IPS DF 4.7 (cell line): ENCODE data around the gene NRG3.

ENCODE experiments used
- DNase-seq: peaks from one replicate; pipeline ENCODE4 v3.0.0-alpha.2; 2013; ENCODE audit warnings: low spot score; ENCODE audit errors: extremely low read depth

The NRG3 gene

GRCh38 chr10:82463614-82464013 lies 588.6 kb downstream of the NRG3 start:
- DNase-seq = no peak

DNA sequence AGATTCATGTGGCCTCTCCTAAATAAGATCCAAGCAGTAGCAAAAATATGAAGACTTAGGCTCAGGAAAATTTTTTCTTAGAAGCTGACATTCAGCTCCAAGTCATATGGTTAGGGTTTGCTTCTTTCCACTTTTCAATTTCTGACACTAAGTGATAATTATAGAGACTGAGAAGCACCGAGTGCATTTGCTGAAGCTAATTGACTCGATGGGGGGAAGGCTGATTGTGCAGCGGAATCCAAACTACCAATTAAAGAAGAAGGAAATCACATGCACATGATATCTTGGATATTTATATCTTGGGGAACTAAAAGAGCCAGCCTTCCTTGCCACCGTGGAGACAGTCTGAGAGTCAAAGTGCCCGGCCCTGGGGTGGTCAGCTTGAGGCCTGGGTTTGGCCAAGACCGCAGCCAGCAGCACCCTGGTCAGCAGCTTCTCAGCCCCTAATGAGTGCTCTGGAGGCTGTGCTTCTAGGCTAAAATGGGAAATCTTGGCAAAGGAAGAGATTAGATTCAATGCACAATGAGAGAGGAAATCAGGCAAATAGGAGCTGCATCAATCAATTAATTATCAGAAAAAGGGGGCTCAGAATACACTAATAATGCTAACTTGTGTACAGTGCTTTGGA lies 589.3 kb downstream of the NRG3 start:
- no peak for DNase-seq

DNA sequence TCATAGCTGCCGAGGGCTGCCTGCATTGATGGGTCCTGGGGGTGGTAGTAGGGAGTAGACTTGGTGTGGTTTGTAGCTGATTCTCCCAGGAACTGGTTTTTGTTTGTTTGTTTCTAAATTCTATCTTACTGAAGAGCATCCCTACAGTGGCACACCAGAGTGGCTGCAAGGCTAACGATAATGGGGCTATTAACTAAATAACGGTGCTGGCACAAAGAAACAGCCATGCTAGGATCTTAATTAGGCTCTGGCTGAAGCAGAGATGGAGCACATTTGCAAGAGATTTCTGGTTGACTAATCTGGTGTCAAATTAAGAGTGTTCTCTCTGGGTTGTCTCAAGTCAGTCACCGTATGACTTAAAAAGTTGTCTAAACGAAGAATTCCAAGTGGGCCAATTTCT lies 590.0 kb downstream of the NRG3 start:
- DNase-seq = no peak

DNA sequence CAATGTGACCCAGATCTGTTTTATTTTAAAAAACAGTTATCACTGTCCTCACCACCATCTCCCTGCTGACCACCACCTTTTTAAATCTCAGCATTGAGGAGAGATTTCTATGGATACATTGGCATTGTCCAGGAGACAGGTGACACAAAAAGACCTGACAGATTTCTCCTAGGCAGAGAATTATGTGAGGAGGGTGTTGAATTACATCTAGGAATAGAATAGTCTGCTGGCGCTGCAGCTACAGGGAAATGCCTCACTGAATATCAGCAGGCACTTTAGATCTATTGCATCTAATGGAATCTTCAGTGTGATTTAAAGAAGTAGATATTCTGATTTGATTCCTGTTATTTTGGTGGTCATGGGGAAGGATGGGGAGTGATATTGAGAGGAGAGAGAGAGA lies 593.5 kb downstream of the NRG3 start:
- DNase-seq = no peak

DNA sequence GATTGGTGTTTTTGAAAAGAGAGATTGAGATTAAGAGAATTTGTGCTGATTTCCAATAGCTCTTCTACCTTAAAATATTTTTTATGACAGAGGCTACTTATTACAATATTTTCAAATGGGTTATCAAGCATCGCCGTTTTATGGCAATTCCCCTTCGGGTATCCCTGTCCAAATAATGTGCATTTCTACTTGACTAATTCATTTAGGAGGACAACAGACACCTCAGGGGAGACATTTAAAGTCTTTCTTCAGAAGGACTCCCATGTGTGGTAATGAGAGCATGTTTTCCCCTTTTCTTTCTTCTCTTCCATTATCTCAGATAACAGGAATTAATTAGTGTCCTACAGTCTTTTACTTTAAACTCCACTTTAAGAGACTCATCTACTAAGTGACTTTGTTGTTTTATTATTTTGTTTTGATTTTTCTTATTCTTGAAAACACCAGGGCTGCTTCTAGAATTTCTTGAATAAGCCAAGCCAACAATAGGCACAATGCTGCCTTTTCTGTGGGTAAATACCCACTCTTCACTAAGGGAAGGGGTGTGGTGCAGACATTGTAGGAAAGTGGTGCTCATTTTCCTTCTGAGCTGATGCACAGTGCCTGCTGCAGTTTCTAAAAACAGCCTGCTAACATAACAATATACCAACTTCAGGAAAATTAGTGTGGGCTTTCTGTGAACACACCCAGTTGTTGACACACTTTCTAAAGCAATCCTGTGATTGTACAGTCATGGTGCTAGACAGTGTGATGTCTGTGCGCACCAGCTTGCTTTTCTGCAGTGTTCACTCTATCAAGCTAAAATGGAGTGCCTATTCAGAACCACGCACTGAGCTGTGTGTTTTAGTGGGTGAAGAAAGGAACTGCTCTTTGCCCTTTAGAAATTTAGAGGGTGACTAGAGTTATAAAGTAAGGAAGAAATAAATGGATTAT lies 597.7 kb downstream of the NRG3 start:
- DNase-seq = no peak

DNA sequence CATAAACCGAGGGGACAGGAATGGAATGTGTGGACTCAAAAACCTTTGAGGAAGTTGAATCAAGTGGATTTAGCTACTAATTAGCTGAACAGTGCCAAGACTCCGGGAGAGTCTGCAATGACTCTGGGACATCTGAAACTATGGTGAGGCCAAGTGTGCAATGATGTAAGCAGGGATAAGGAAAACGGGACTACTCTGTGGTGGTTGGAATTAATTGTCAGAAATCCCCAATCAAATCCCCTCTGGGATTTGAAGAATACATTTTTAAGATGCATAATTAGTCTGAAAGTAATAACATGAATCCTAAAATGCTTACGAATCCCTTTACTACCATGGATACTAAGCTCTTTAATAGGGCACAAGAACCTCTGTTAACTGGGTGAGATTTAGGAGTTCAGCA lies 602.8 kb downstream of the NRG3 start:
- DNase-seq = no peak

DNA sequence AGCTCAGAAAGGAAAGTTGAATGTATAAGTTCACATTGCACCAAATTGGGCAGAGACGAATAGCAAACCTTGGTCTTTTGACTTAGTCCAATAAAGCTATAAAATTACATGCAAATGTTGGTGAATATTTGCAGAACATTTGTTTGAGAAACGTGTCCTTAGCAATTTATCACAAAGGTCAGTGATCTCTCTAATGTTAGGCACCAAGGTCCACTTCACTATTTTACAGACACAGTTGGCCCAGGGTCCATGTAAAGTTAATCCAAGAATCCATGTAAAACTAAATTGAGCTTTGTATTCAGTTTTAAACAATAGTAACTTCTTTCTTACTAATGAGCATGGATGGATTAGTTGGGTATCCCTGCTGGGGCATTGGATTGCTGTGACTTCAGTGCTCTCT lies 617.7 kb downstream of the NRG3 start:
- DNase-seq = no peak

DNA sequence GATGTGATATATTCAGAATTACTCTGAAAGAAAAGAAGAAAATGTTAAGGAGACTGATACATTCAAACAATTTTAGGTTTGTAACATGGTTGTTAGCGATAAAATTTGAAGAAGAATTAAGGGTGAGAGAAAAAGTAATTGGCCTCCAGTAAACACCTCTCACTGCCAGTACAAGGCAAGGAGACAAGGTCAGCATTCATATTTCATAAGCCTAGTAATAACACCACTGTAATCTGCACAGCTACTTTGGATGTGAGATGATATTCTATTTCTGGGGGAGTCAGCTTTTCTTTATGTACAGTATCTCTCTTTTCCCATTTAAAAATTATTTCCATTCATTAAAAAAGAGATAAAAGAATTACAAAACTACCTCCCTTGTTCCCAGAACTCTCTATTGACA lies 621.1 kb downstream of the NRG3 start:
- no peak for DNase-seq

DNA sequence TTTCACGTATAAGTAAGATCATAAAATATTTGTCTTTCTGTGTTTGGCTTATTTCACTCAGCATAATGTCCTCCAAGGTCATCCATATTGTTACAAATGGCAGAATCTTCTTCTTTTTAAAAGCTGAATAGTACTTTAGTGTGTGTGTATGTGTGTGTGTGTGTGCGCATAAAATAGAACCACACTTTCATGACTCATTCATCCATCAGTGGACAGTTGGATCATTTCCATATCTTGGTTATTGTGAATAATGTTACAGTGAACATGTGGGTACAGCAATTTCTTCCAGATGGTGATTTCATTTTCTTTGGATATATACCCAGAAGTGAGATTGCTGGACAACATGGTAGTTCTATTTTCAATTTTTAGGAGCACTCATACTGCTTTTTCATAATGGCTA lies 622.4 kb downstream of the NRG3 start:
- no peak for DNase-seq

GRCh38 chr10:82498976-82499375 lies 624.0 kb downstream of the NRG3 start:
- no peak for DNase-seq

DNA sequence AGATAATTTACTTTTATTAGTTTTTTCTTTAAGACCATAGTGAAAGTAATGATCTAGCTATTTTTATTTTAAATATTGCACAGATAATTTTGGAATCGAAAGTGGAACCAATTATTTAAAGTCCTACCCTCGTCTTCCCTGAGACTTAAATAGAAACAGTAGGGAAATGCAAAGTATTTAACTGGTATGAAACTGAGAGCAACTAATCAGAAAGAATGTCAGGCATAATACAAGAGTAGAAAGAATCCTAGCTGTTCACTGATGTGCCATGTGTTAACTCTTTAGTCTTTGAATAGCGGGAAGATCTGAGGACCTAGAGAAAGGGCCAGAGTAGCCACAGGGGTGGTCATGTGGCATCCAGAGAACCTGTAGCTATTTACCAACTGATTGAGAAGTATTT lies 630.0 kb downstream of the NRG3 start:
- no peak for DNase-seq

GRCh38 chr10:82506680-82507376 lies 631.8 kb downstream of the NRG3 start:
- no peak for DNase-seq

DNA sequence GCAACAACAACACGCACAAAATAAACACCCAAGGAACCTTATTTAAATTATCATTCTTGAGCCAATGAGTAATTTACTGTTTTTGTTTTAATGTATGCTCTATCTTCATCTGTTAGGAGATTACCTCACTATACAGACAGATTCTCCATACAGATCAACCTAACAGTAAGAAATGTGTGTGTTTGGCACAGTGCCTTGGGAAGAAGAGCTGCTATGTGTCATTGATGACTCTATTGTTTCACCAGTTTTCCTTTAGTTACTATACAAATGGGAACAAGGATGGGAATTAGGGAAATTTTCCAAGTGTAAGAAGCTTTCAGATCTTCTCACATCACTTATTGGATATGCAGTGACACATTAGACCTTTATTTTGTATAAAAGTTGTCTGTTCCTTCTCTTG lies 640.3 kb downstream of the NRG3 start:
- no peak for DNase-seq

- DNase-seq = no peak
Measured at GRCh38 chr10:82529062-82529461, 654.1 kb downstream of the NRG3 start.

DNA sequence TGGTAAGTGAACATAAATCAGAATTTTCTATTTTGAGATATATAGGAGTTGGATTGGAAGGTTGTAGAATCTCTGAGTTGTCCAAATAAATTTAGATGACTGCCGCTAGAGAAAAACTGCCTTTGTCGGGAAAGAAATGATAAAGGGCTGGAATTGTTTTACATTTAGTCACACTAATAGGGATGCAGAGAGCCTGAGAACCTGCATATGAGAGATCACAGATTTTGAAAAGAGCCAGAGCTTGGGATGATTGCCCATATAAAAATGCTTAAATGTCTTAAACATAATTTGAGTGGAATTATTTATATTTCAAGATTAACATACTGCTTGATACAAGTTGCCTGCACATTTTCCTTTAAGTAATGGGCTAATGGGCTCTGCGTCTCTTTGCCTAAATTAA lies 660.5 kb downstream of the NRG3 start:
- no peak for DNase-seq

DNA sequence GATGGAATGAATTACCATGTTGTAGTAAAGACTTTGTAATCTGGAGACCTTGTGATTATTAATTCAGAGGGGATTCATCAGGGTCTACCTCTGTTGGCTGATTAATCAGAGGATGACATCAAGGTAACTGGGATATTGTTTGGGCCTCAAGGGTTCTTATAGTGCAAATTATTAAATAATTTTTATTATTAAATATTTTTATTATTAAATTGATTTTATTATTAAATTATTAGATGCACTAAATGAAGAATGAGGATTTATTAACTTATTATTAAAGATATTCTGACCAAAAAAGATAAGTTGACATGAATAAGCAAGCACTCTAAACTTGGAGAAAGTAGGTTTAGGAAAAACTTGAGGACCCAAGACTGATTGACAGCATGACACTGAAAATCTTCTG lies 661.7 kb downstream of the NRG3 start:
- DNase-seq = no peak

DNA sequence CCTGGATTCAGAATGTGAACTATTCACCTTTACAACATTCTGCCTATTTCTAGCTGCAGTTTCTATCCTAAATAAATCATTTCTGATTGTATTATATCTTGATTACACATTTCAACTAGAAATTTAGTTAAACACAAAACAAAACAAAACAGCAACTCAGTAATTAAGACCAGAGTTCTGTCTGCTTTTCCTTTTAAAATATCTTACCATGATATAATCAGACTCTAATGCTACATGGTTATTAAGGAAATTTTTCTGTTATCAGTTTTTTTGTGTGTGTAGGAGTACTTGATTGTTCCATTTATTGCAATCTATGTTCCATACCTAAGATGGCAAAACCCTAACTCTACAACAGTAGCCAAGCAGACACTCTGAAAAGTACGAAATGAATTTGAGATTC lies 663.3 kb downstream of the NRG3 start:
- no peak for DNase-seq

DNA sequence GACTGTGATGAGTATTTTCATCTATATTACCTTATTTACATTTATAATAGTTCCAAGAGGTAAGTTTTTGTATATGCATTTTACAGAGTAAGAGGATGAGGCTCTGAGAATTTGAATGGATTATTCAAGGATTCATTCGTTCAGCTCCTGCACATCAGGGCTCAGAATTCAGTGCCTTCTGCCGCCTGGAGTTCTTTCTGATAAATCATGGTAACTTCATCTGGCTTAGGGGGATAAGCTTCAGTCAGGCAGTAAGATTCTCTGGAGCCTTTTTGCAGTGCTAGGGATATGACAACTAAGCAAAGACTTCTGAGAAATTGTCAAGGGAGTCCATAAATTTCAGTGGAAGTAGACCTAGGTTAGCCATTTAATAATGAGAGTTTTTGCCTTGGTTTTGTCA lies 668.6 kb downstream of the NRG3 start:
- no peak for DNase-seq

- no peak for DNase-seq
Measured at GRCh38 chr10:82544377-82544776, 669.4 kb downstream of the NRG3 start.

DNA sequence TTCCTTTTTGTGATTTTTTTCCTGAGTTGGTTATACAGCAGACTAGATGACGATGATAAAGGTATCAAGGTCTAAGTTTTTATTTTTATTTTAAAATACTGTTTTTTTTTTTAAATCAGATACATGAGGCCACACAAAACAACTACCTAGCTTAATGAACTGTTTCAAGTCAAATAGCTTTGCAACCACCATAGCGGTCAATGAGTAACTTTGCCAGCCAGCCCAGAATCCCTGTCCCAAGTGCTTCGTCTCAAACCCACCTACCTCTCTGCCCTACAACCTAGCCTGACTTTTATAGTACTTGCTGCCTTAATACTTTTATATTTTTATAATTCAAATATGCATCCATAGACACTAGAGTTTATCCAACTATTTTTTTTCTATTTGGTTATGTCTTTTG lies 676.5 kb downstream of the NRG3 start:
- no peak for DNase-seq

DNA sequence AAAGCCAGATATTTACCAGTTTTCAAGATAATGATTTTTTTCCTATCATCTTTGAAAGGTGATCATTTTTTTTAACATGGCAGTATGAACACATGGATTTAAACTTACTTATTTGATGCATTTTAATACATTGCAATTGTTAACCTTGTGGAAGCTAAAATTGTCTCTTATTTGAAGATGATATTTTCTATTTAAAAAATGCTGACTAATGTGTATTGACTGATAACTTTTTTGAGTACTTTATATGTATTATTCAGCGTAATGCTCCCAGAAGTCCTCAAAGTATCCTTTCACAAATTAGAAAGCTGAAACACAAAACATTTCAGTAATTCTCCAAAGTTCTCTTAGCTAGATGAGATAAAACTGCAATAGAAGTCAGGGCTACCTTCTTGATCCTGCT lies 677.3 kb downstream of the NRG3 start:
- no peak for DNase-seq

- no peak for DNase-seq
Measured at GRCh38 chr10:82554381-82554780, 679.4 kb downstream of the NRG3 start.
